ENCODE data around the gene NRIP2.
A peak's percentile ranks its signal among the peaks of the same experiment; 100 is the strongest.

The NRIP2 gene

GRCh38 chr12:2858334-2858733 lies 23.5 kb upstream of the NRIP2 start:
- Mint-ChIP-seq H3K9me3 (no peaks in the 10 kb centered on the region), H3K4me3 (no peak overlapping the region), H3K27me3 (no peaks in the 10 kb centered on the region), H3K27ac (ENCODE audit: low read depth) (no peak overlapping the region), H3K4me1 (no peaks in the 10 kb centered on the region), H3K36me3 (ENCODE audit: insufficient read depth) (peaks cover 7% of the 10 kb centered on the region)
- ATAC-seq (replicated peaks; ENCODE audit: extremely low read depth, poor library complexity, severe bottlenecking) (no peak), DNase-seq (ENCODE audit: low spot score in 2 of 2) (no peak)

- no peak overlapping the region for H3K4me3 Mint-ChIP-seq
Measured at GRCh38 chr12:2857576-2857975, 22.7 kb upstream of the NRIP2 start.

GRCh38 chr12:2857021-2857431 lies 22.2 kb upstream of the NRIP2 start, which contains the start of gene TEX52:
TEX52 (minus strand) TSS chr12:2857039; CDS start chr12:2857026, 13 bp downstream.
- H3K4me1 Mint-ChIP-seq = no peaks in the 10 kb centered on the region
- H3K27ac Mint-ChIP-seq (ENCODE audit: low read depth) = no peak within 1 kb of the TSS
- H3K36me3 Mint-ChIP-seq (ENCODE audit: insufficient read depth) = peaks cover 5% of the 10 kb centered on the region
- ATAC-seq (replicated peaks; ENCODE audit: extremely low read depth, poor library complexity, severe bottlenecking) (no peak), DNase-seq (ENCODE audit: low spot score in 2 of 2) (no peak)
- no peak within 1 kb of the TSS for H3K4me3 Mint-ChIP-seq
- H3K9me3 Mint-ChIP-seq = no peaks in the 10 kb centered on the region
- H3K27me3 Mint-ChIP-seq = no peaks in the 10 kb centered on the region

More at GRCh38 chr12:2857576-2857975, 22.7 kb upstream of the NRIP2 start:
- Mint-ChIP-seq H3K9me3 (no peaks in the 10 kb centered on the region), H3K4me1 (no peaks in the 10 kb centered on the region), H3K36me3 (ENCODE audit: insufficient read depth) (peaks cover 7% of the 10 kb centered on the region), H3K27me3 (no peaks in the 10 kb centered on the region), H3K27ac (ENCODE audit: low read depth) (no peak overlapping the region)
- no peak for ATAC-seq (replicated peaks; ENCODE audit: extremely low read depth, poor library complexity, severe bottlenecking)
- no peak for DNase-seq (ENCODE audit: low spot score in 2 of 2)

GRCh38 chr12:2856051-2856450 lies 21.2 kb upstream of the NRIP2 start:
- no peaks in the 10 kb centered on the region for H3K9me3 Mint-ChIP-seq
- DNase-seq (ENCODE audit: low spot score in 2 of 2) = no peak
- no peak overlapping the region for H3K4me3 Mint-ChIP-seq
- H3K27me3 Mint-ChIP-seq = no peaks in the 10 kb centered on the region
- H3K27ac Mint-ChIP-seq (ENCODE audit: low read depth) = no peak overlapping the region
- ATAC-seq (replicated peaks; ENCODE audit: extremely low read depth, poor library complexity, severe bottlenecking) = no peak
- no peaks in the 10 kb centered on the region for H3K4me1 Mint-ChIP-seq
- H3K36me3 Mint-ChIP-seq (ENCODE audit: insufficient read depth) = peaks cover 8% of the 10 kb centered on the region

- Mint-ChIP-seq H3K27ac (ENCODE audit: low read depth) (no peak overlapping the region), H3K9me3 (no peaks in the 10 kb centered on the region), H3K27me3 (no peaks in the 10 kb centered on the region), H3K4me3 (no peak overlapping the region), H3K36me3 (ENCODE audit: insufficient read depth) (peaks cover 8% of the 10 kb centered on the region), H3K4me1 (no peaks in the 10 kb centered on the region)
- ATAC-seq (replicated peaks; ENCODE audit: extremely low read depth, poor library complexity, severe bottlenecking) (no peak), DNase-seq (ENCODE audit: low spot score in 2 of 2) (no peak)
Measured at GRCh38 chr12:2855546-2855945, 20.7 kb upstream of the NRIP2 start.

- H3K4me1 Mint-ChIP-seq = no peaks in the 10 kb centered on the region
- H3K9me3 Mint-ChIP-seq = no peaks in the 10 kb centered on the region
- H3K4me3 Mint-ChIP-seq = no peak overlapping the region
- no peaks in the 10 kb centered on the region for H3K27me3 Mint-ChIP-seq
- DNase-seq (ENCODE audit: low spot score in 2 of 2) = no peak
- no peak for ATAC-seq (replicated peaks; ENCODE audit: extremely low read depth, poor library complexity, severe bottlenecking)
- H3K27ac Mint-ChIP-seq (ENCODE audit: low read depth) = no peak overlapping the region
- H3K36me3 Mint-ChIP-seq (ENCODE audit: insufficient read depth) = peaks cover 8% of the 10 kb centered on the region
Measured at GRCh38 chr12:2854669-2855453, 20.0 kb upstream of the NRIP2 start.

- ATAC-seq (replicated peaks; ENCODE audit: extremely low read depth, poor library complexity, severe bottlenecking) (no peak), DNase-seq (ENCODE audit: low spot score in 2 of 2) (peak in 1 of 2 donors; percentile 27)
- Mint-ChIP-seq H3K27ac (ENCODE audit: low read depth) (no peak overlapping the region), H3K4me1 (no peaks in the 10 kb centered on the region), H3K36me3 (ENCODE audit: insufficient read depth) (peaks cover 8% of the 10 kb centered on the region), H3K27me3 (no peaks in the 10 kb centered on the region), H3K4me3 (no peak overlapping the region), H3K9me3 (no peaks in the 10 kb centered on the region)
Measured at GRCh38 chr12:2853626-2854025, 18.8 kb upstream of the NRIP2 start.

GRCh38 chr12:2851931-2852330 lies 17.1 kb upstream of the NRIP2 start:
- no peak for ATAC-seq (replicated peaks; ENCODE audit: extremely low read depth, poor library complexity, severe bottlenecking)
- Mint-ChIP-seq H3K36me3 (ENCODE audit: insufficient read depth) (peaks cover 10% of the 10 kb centered on the region), H3K4me1 (no peaks in the 10 kb centered on the region), H3K27me3 (no peaks in the 10 kb centered on the region), H3K9me3 (no peaks in the 10 kb centered on the region), H3K27ac (ENCODE audit: low read depth) (no peak overlapping the region), H3K4me3 (no peak overlapping the region)
- DNase-seq (ENCODE audit: low spot score in 2 of 2) = no peak

- no peak overlapping the region for H3K4me3 Mint-ChIP-seq
- no peak for ATAC-seq (replicated peaks; ENCODE audit: extremely low read depth, poor library complexity, severe bottlenecking)
- H3K27ac Mint-ChIP-seq (ENCODE audit: low read depth) = no peak overlapping the region
- no peaks in the 10 kb centered on the region for H3K27me3 Mint-ChIP-seq
- no peaks in the 10 kb centered on the region for H3K9me3 Mint-ChIP-seq
- DNase-seq (ENCODE audit: low spot score in 2 of 2) = no peak
- peaks cover 12% of the 10 kb centered on the region for H3K36me3 Mint-ChIP-seq (ENCODE audit: insufficient read depth)
- peaks cover 5% of the 10 kb centered on the region for H3K4me1 Mint-ChIP-seq
Measured at GRCh38 chr12:2845280-2845679, 10.4 kb upstream of the NRIP2 start.

GRCh38 chr12:2844786-2845185 lies 10.0 kb upstream of the NRIP2 start:
- Mint-ChIP-seq H3K27ac (ENCODE audit: low read depth) (no peak overlapping the region), H3K9me3 (no peaks in the 10 kb centered on the region), H3K27me3 (no peaks in the 10 kb centered on the region), H3K36me3 (ENCODE audit: insufficient read depth) (peaks cover 14% of the 10 kb centered on the region), H3K4me3 (no peak overlapping the region), H3K4me1 (peaks cover 5% of the 10 kb centered on the region)
- ATAC-seq (replicated peaks; ENCODE audit: extremely low read depth, poor library complexity, severe bottlenecking) = no peak
- no peak for DNase-seq (ENCODE audit: low spot score in 2 of 2)

GRCh38 chr12:2842948-2843347 lies 8.1 kb upstream of the NRIP2 start:
- Mint-ChIP-seq H3K27ac (ENCODE audit: low read depth) (no peak overlapping the region), H3K4me3 (no peak overlapping the region), H3K36me3 (ENCODE audit: insufficient read depth) (peaks cover 19% of the 10 kb centered on the region), H3K9me3 (no peaks in the 10 kb centered on the region), H3K4me1 (peaks cover 5% of the 10 kb centered on the region), H3K27me3 (no peaks in the 10 kb centered on the region)
- ATAC-seq (replicated peaks; ENCODE audit: extremely low read depth, poor library complexity, severe bottlenecking) = no peak
- DNase-seq (ENCODE audit: low spot score in 2 of 2) = no peak

GRCh38 chr12:2841056-2841650 lies 6.3 kb upstream of the NRIP2 start:
- Mint-ChIP-seq H3K36me3 (ENCODE audit: insufficient read depth) (peaks cover 29% of the 10 kb centered on the region), H3K27me3 (no peaks in the 10 kb centered on the region), H3K27ac (ENCODE audit: low read depth) (no peak overlapping the region), H3K4me1 (peaks cover 5% of the 10 kb centered on the region), H3K9me3 (no peaks in the 10 kb centered on the region), H3K4me3 (no peak overlapping the region)
- DNase-seq (ENCODE audit: low spot score in 2 of 2) (no peak), ATAC-seq (replicated peaks; ENCODE audit: extremely low read depth, poor library complexity, severe bottlenecking) (no peak)

- ATAC-seq (replicated peaks; ENCODE audit: extremely low read depth, poor library complexity, severe bottlenecking) (no peak), DNase-seq (ENCODE audit: low spot score in 2 of 2) (no peak)
- H3K27me3 Mint-ChIP-seq = no peaks in the 10 kb centered on the region
- peaks cover 11% of the 10 kb centered on the region for H3K4me1 Mint-ChIP-seq
- H3K9me3 Mint-ChIP-seq = no peaks in the 10 kb centered on the region
- no peak overlapping the region for H3K27ac Mint-ChIP-seq (ENCODE audit: low read depth)
- peaks cover 32% of the 10 kb centered on the region for H3K36me3 Mint-ChIP-seq (ENCODE audit: insufficient read depth)
- H3K4me3 Mint-ChIP-seq = no peak overlapping the region
Measured at GRCh38 chr12:2836574-2836973, 1.7 kb upstream of the NRIP2 start.
